NT2/D1 (cell line): ENCODE data around the gene LRRC3.

ENCODE experiments used
- SUZ12 ChIP-seq: IDR thresholded peaks from 2 replicates; pipeline ENCODE4 v1.6.1; 2011; ENCODE audit not compliant: insufficient read length, insufficient read depth; ENCODE audit errors: extremely low read depth
- YY1 ChIP-seq: IDR thresholded peaks from 2 replicates; pipeline ENCODE4 v1.6.1; 2011; ENCODE audit not compliant: insufficient read length, insufficient read depth
- ZNF274 ChIP-seq: IDR thresholded peaks from 2 replicates; pipeline ENCODE4 v1.6.1; 2011; ENCODE audit warnings: mild to moderate bottlenecking, low read depth, low read length

GRCh38 chr21:44496564-44497550, 41.5 kb downstream of the LRRC3 start:
- TF ChIP-seq YY1 (no peak), SUZ12 (no peak), ZNF274 (no peak)
